Adrenal gland (tissue), 5 donors: ENCODE results near the gene MRPS35.

ENCODE experiments used
- CTCF ChIP-seq, 6 experiments: fragments of 450-650 bp in 4 of 6; fragments of 200-600 bp in 2 of 6; sonication (generic) in 1 of 6; IDR thresholded peaks; 1 replicate in 5 of 6; 2 replicates in 1 of 6; pipeline versions ENCODE4 v1.5.1 to v1.8.0; 2016 to 2021; ENCODE audit warnings: antibody characterized with exemption in 6 of 6, mild to moderate bottlenecking in 2 of 6, moderate library complexity in 1 of 6
- POLR2A ChIP-seq, 2 donors: fragments of 450-650 bp; IDR thresholded peaks; one replicate each; pipeline ENCODE4 v1.6.1; 2017; ENCODE audit warnings: antibody characterized with exemption in 2 of 2, mild to moderate bottlenecking in 2 of 2, moderate library complexity in 1 of 2
- donor health status: DM: no; HTN: no; CAD: no.

GRCh38 chr12:27805238-27805637 lies 94.6 kb downstream of the MRPS35 start:
- no peak for TF ChIP-seq CTCF (IDR thresholded peaks at IDR 0.05)
- no peak for TF ChIP-seq POLR2A (IDR thresholded peaks at IDR 0.05)
